Tibial artery (tissue), 4 donors: ENCODE measurements around the gene SLC34A3.
A peak's percentile ranks its signal among the peaks of the same experiment; 100 is the strongest.

Experiments used
- DNase-seq, 2 donors: peaks; one replicate each; pipeline ENCODE4 v3.0.0-alpha.2; 2019
- H3K27ac ChIP-seq, 2 donors: fragments of 200-600 bp; sonication (generic) in 1 of 2; 1 replicate in 1 of 2; 2 replicates in 1 of 2; pipeline ENCODE4 v1.5.1; 2018 to 2019; ENCODE audit warnings: mild to moderate bottlenecking in 1 of 2
- H3K27me3 ChIP-seq, 2 donors: fragments of 200-600 bp; sonication (generic) in 1 of 2; one replicate each; pipeline versions ENCODE4 v1.5.1 to v1.6.0; 2016 to 2019
- H3K36me3 ChIP-seq, 3 donors: fragments of 200-600 bp; sonication (generic) in 2 of 3; one replicate each; pipeline ENCODE4 v1.5.1; 2016 to 2019; ENCODE audit warnings: mild to moderate bottlenecking in 2 of 3
- H3K4me1 ChIP-seq, 4 donors: fragments of 200-600 bp; sonication (generic) in 2 of 4; 1 replicate in 3 of 4; 2 replicates in 1 of 4; pipeline ENCODE4 v1.5.1; 2016 to 2019
- H3K4me3 ChIP-seq, 2 donors: fragments of 200-600 bp; sonication (generic) in 1 of 2; 1 replicate in 1 of 2; 2 replicates in 1 of 2; pipeline ENCODE4 v1.5.1; 2018 to 2019; ENCODE audit warnings: mild to moderate bottlenecking in 2 of 2
- H3K9me3 ChIP-seq, 3 donors: fragments of 200-600 bp; sonication (generic) in 1 of 3; one replicate each; pipeline ENCODE4 v1.5.1; 2016 to 2019
- CTCF ChIP-seq, 2 experiments: fragments of 200-600 bp in 1 of 2; fragments of 450-650 bp in 1 of 2; IDR thresholded peaks; one replicate each; pipeline ENCODE4 v1.5.1; 2017 to 2019; ENCODE audit warnings: antibody characterized with exemption in 2 of 2, mild to moderate bottlenecking in 1 of 2, moderate library complexity in 1 of 2
- intact Hi-C: fragments of 100-400 bp; cut with DNase I; formaldehyde crosslinking; loops from one replicate; pipeline ENCODE4 v1.15.0; 2023; ENCODE audit warnings: low total_unique reads

Gene SLC34A3

GRCh38 chr9:137221095-137221505, 9.6 kb upstream of the SLC34A3 start:
- Histone ChIP-seq H3K9me3 (no peaks in the 10 kb centered on the region), H3K27me3 (peaks cover 0 to 8% of the 10 kb centered on the region in 2 donors), H3K4me1 (peaks cover 0 to 56% (median 32%) of the 10 kb centered on the region in 4 donors), H3K36me3 (peaks cover 0 to 5% (median 0%) of the 10 kb centered on the region in 3 donors), H3K27ac (no peak overlapping the region), H3K4me3 (peak overlapping the region in 1 of 2 donors; percentile 51)
- intact Hi-C loops = loop anchor here (5.0 kb wide), 1 partner anchor 34 kb away; the partner anchor contains the start of genes ANAPC2 and SSNA1
- no peak for DNase-seq
- TF ChIP-seq CTCF (IDR thresholded peaks at IDR 0.05) = no peak

GRCh38 chr9:137221506-137222111, 9.1 kb upstream of the SLC34A3 start:
- Histone ChIP-seq H3K36me3 (no peaks in the 10 kb centered on the region), H3K9me3 (no peaks in the 10 kb centered on the region), H3K4me1 (peaks cover 0 to 54% (median 32%) of the 10 kb centered on the region in 4 donors), H3K4me3 (peak overlapping the region; percentile 51 to 60), H3K27me3 (peaks cover 0 to 8% of the 10 kb centered on the region in 2 donors), H3K27ac (no peak overlapping the region)
- intact Hi-C loops = loop anchor here (5.0 kb wide), 1 partner anchor 34 kb away; the partner anchor contains the start of genes ANAPC2 and SSNA1
- no peak for DNase-seq
- no peak for TF ChIP-seq CTCF (IDR thresholded peaks at IDR 0.05)

GRCh38 chr9:137222190-137223077, 8.3 kb upstream of the SLC34A3 start, which contains the start of gene RNF208:
Gene RNF208 (minus strand): TSS chr9:137222240. CDS start chr9:137221212, 1,028 bp downstream.
- intact Hi-C loops = loop anchor here (5.0 kb wide), 1 partner anchor 35 kb away; the partner anchor contains the start of genes ANAPC2 and SSNA1
- H3K9me3 ChIP-seq = no peaks in the 10 kb centered on the region

GRCh38 chr9:137223078-137223970, 7.4 kb upstream of the SLC34A3 start:
- Histone ChIP-seq H3K4me1 (peaks cover 0 to 53% (median 27%) of the 10 kb centered on the region in 4 donors), H3K4me3 (peak overlapping the region; percentile 60 to 81), H3K9me3 (no peaks in the 10 kb centered on the region), H3K36me3 (no peaks in the 10 kb centered on the region), H3K27ac (peak overlapping the region; percentile 89 to 93), H3K27me3 (peaks cover 0 to 19% of the 10 kb centered on the region in 2 donors)
- no peak for TF ChIP-seq CTCF (IDR thresholded peaks at IDR 0.05)
- DNase-seq = peak; percentile 97 to 99
- intact Hi-C loops = loop anchor here (5.0 kb wide), 1 partner anchor 36 kb away; the partner anchor contains the start of genes ANAPC2 and SSNA1

More at GRCh38 chr9:137222190-137223077, 8.3 kb upstream of the SLC34A3 start, which contains the start of gene RNF208:
- H3K4me3 ChIP-seq = peak within 1 kb of the TSS; percentile 60 to 81
- no peaks in the 10 kb centered on the region for H3K36me3 ChIP-seq
- peaks cover 0 to 55% (median 33%) of the 10 kb centered on the region in 4 donors for H3K4me1 ChIP-seq
- no peak for TF ChIP-seq CTCF (IDR thresholded peaks at IDR 0.05)
- no peak for DNase-seq
- H3K27ac ChIP-seq = peak within 1 kb of the TSS; percentile 89 to 93
- peaks cover 0 to 14% of the 10 kb centered on the region in 2 donors for H3K27me3 ChIP-seq
